Activated naive CD4-positive, alpha-beta T cell treated with anti-CD3 and anti-CD28 coated beads, Interleukin-2, amount 50 U/mL, for 24 hours (primary cell): ENCODE results near the gene PPHLN1.
"Not testable (repeated sequence)": the region's sequence is repeated elsewhere in the genome, so short reads cannot be mapped to it uniquely, and the experiment has no call there.

Experiments
- H3K27ac Mint-ChIP-seq: one replicate; pipeline ENCODE4 v1.8.0; 2021; ENCODE audit warnings: mild to moderate bottlenecking, mixed read lengths
- H3K27me3 Mint-ChIP-seq: one replicate; pipeline ENCODE4 v1.8.0; 2021; ENCODE audit warnings: mixed read lengths
- H3K36me3 Mint-ChIP-seq: one replicate; pipeline ENCODE4 v1.8.0; 2021; ENCODE audit warnings: mixed read lengths
- H3K4me1 Mint-ChIP-seq: one replicate; pipeline ENCODE4 v1.8.0; 2021; ENCODE audit warnings: mixed read lengths
- H3K4me3 Mint-ChIP-seq: one replicate; pipeline ENCODE4 v1.8.0; 2021; ENCODE audit warnings: mild to moderate bottlenecking, mixed read lengths
- H3K9me3 Mint-ChIP-seq: one replicate; pipeline ENCODE4 v1.8.0; 2021; ENCODE audit warnings: mixed read lengths

Gene PPHLN1

DNA sequence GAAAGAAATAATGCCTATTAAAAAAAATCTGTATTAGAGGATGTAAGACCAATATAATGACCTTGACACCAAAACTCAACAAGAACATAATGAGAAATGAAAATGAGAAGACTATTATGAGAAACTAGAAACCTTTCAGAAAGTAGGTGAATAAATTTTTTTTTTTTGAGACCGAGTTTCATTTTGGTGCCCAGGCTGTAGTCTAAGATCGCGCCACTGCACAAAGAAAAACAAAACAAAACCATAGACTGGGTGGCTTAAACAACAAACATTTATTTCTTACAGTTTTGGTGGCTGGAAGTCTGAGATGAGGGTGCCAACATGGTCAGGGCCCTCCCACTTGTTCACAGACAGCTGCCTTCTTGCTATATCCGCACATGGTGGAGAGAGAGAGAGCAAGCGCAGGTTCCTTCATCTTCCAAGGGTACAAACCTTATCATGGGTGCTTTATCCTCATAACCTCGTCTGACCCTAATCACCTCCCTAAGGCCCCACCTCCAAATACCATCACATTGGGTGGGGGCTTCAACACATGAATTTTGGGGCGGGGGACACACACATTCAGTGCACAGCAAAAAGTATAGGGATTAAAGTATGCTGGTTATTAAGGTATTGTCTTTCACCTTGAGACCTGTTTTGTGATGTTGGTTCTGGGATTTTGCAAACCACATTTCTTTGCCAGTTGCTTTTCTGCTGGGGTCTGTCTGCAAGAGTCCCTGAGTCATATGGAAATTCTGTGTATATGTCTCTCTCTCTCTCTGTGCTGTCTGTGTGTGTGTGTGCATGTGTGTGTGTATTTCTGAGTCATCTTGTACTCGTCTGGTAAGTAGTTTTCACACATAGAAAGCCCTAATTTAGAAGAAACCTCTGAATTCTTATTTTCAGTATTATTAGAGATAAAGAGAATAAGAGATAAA is 26.3 kb upstream of the PPHLN1 start:
- no peaks in the 10 kb centered on the region for H3K27me3 Mint-ChIP-seq
- H3K4me1 Mint-ChIP-seq: peaks cover 19% of the 10 kb centered on the region
- no peaks in the 10 kb centered on the region for H3K36me3 Mint-ChIP-seq
- no peaks in the 10 kb centered on the region for H3K9me3 Mint-ChIP-seq
- H3K4me3 Mint-ChIP-seq: peak overlapping the region; percentile 64
- H3K27ac Mint-ChIP-seq: peak overlapping the region; percentile 73

DNA sequence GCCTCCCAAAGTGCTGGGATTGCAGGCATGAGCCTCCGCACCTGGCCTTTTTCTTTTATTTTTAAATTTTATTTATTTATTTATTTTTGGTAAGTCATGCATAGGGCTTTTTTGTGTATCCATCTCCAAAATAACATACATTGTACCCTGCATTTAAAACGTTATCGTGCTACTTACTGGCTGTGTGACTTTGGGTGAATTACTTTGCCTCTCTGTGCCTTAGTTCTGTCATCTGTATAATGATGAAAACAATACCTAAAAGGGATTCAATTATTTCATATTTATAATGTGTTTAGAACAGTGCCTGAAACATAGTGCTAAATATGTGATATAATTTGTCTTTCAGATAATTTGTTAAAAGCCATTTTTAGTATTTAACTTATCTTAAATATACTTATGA is 19.7 kb upstream of the PPHLN1 start:
- no peak overlapping the region for H3K27ac Mint-ChIP-seq
- no peaks in the 10 kb centered on the region for H3K9me3 Mint-ChIP-seq
- H3K27me3 Mint-ChIP-seq: no peaks in the 10 kb centered on the region
- H3K36me3 Mint-ChIP-seq: no peaks in the 10 kb centered on the region
- no peaks in the 10 kb centered on the region for H3K4me1 Mint-ChIP-seq
- no peak overlapping the region for H3K4me3 Mint-ChIP-seq

DNA sequence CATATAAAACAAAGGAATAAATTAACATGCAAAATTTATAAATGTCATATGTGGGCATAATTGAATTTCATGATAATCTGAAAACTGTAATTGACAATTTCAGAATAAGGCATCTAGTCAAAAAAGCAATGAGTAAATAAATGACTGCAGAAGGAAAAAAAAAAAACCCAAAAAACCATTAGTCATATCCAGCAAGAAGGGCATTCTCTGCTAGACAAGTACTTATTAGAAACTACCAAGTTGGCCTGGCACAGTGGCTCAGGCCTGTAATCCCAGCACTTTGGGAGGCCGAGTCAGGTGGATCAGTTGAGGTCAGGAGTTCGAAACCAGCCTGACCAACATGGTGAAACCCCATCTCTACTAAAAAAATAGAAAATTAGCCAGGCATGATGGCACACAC is 17.6 kb upstream of the PPHLN1 start:
- H3K4me3 Mint-ChIP-seq: no peak overlapping the region
- no peaks in the 10 kb centered on the region for H3K9me3 Mint-ChIP-seq
- H3K36me3 Mint-ChIP-seq: no peaks in the 10 kb centered on the region
- no peaks in the 10 kb centered on the region for H3K27me3 Mint-ChIP-seq
- no peak overlapping the region for H3K27ac Mint-ChIP-seq
- no peaks in the 10 kb centered on the region for H3K4me1 Mint-ChIP-seq

DNA sequence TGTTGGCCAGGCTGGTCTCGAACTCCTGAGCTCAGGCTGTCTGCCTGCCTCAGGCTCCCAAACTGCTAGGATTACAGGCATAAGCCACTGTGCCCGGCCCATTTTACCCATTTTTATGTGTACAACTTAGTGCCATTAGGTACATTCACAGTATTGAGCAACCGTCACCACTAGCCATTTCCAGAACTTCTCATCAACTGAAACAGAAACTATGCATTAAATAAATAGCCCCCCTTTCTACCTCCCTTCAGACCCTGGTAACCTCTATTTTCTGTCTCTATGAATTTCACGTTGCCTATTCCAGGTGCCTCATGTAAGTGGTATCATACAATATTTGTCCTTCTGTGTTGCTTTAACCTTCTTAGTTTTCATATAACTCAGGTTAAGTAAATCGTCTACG is 16.0 kb upstream of the PPHLN1 start:
- Mint-ChIP-seq H3K4me1 (no peaks in the 10 kb centered on the region), H3K27ac (no peak overlapping the region), H3K36me3 (peaks cover 3% of the 10 kb centered on the region), H3K4me3 (no peak overlapping the region), H3K27me3 (no peaks in the 10 kb centered on the region), H3K9me3 (no peaks in the 10 kb centered on the region)

DNA sequence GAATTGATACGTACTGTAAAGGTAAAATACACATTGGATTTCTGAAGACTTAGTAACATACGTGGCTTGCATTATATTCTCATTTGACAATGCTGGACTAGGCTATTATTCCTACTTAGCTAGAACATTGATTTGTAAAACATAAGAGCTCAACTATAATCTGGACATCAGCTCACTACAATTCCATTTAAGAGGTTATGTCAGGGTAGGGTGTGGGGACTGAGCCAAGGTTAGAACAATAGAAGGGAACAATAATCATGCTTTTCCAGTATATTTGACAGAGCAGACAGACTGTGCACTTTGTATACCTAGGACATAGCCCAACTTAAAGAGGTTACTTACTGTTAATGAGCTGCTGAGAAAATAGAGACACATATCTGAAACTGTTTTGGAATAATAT is 10.9 kb upstream of the PPHLN1 start:
- Mint-ChIP-seq H3K27me3 (no peaks in the 10 kb centered on the region), H3K4me1 (no peaks in the 10 kb centered on the region), H3K9me3 (no peaks in the 10 kb centered on the region), H3K27ac (no peak overlapping the region), H3K36me3 (peaks cover 10% of the 10 kb centered on the region), H3K4me3 (no peak overlapping the region)

DNA sequence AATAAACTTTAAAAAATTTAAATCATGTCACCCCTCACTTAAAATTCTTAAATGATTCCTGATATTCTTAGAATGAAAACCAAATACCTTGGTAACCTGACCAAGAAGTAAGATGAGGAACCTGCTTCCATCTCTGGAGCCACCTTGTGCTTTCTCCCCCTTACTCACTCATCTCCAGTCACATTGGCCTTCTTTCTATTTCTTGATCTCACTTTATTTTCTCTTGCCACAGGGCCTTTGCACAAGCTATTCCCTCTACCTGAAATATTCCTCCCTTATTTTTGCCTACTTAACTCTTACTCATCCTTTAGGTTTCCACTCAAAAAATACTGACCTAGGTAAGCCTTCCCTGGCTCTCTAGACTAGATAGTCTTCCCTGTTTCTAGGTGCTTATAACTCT is 5.2 kb upstream of the PPHLN1 start:
- Mint-ChIP-seq H3K27ac (no peak overlapping the region), H3K4me3 (no peak overlapping the region), H3K36me3 (peaks cover 14% of the 10 kb centered on the region), H3K27me3 (no peaks in the 10 kb centered on the region), H3K4me1 (peaks cover 13% of the 10 kb centered on the region), H3K9me3 (no peaks in the 10 kb centered on the region)

DNA sequence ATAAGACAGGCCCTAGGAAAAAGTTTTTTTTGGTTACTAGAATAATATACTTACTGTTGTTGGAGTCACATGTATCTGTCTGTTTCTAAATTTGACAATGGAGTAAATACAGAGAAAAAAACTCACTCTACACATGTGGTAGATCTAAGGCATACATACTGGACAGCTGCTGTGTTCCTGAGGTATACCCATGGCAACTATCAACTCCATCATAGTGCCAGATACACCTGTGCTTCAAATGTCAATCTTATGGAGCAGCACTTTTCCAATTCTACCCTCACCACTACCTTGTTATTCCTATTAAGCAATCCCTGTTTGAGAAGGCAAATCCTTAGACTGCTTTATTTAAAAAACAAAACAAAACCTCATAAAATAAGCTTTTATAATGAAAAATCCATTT is 3.4 kb upstream of the PPHLN1 start:
- peaks cover 23% of the 10 kb centered on the region for H3K4me1 Mint-ChIP-seq
- no peak overlapping the region for H3K4me3 Mint-ChIP-seq
- H3K9me3 Mint-ChIP-seq: no peaks in the 10 kb centered on the region
- H3K27me3 Mint-ChIP-seq: no peaks in the 10 kb centered on the region
- peaks cover 13% of the 10 kb centered on the region for H3K36me3 Mint-ChIP-seq
- no peak overlapping the region for H3K27ac Mint-ChIP-seq

DNA sequence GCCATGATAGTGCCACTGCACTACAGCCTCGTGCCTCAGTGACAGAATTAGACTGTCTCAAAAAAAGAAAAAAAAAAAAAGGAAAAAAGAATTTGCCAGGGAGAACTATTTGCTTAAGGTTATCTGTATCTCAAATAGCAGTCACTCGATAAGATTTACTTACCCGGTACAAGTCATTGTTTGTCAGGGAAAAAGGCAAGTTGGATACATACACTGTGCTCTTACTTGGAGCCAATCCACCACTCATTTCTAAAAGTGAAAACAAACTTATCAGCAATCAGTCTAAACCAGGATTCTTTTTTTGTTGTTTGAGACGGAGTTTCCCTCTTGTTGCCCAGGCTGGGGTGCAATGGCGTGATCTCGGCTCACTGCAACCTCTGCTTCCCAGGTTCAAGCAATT is 2.1 kb upstream of the PPHLN1 start:
- no peaks in the 10 kb centered on the region for H3K9me3 Mint-ChIP-seq
- no peaks in the 10 kb centered on the region for H3K27me3 Mint-ChIP-seq
- no peak overlapping the region for H3K4me3 Mint-ChIP-seq
- H3K27ac Mint-ChIP-seq: no peak overlapping the region
- peaks cover 13% of the 10 kb centered on the region for H3K36me3 Mint-ChIP-seq
- peaks cover 36% of the 10 kb centered on the region for H3K4me1 Mint-ChIP-seq

DNA sequence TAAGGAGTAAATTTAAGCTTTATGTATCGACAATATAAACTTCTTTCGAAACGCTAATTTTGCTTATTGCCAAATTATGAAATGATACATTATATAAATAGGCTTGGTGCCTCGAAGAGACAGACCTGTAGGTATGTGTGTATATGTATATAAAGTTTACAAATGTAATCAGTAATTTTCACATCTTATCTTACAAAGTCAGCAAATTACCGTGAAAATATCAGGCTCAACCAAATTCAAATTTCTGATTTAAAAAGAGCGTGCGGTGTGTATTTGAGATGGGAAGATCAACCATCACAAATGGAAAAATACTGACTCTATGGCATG is 678 bp upstream of the PPHLN1 start:
- H3K27me3 Mint-ChIP-seq: no peaks in the 10 kb centered on the region
- H3K9me3 Mint-ChIP-seq: no peaks in the 10 kb centered on the region
- H3K27ac Mint-ChIP-seq: peak overlapping the region; percentile 98
- peaks cover 46% of the 10 kb centered on the region for H3K4me1 Mint-ChIP-seq
- H3K36me3 Mint-ChIP-seq: peaks cover 9% of the 10 kb centered on the region
- peak overlapping the region; percentile 96 for H3K4me3 Mint-ChIP-seq

DNA sequence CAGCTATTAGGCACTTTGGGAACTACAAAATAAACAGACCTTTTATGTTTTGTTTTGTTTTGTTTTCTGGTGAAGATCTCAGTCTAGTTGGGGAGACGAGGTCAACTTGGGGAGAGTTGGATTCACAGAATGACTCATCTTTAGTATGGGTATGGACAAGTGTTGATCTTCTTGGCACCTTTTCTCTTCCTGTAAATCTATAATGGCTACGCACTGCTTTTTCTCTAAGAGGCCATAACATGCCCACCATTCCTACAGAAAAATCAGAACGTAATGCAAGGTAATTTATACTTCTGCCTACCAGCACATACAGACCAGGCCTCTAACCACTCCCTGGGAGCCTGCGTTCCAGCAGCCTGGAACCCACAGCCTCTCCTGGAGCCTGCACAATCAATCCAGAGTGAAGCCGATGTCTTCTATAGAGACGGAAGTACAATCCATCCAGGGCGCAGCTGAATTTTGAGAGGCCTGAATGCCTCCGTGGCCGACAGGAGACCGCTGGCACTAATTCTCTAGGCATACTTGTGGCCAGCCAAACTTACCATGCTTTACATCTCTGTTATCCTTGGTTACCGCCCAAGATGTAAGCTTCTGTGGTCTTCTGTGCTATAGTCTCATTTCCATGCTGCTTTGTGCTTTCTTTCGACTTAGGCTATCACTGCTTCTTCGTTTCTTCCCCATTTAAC is 717 bp downstream of the PPHLN1 start:
- no peaks in the 10 kb centered on the region for H3K9me3 Mint-ChIP-seq
- H3K4me1 Mint-ChIP-seq: peaks cover 60% of the 10 kb centered on the region
- peaks cover 1% of the 10 kb centered on the region for H3K36me3 Mint-ChIP-seq
- no peaks in the 10 kb centered on the region for H3K27me3 Mint-ChIP-seq
- H3K27ac Mint-ChIP-seq: peak overlapping the region; percentile 98
- H3K4me3 Mint-ChIP-seq: peak overlapping the region; percentile 96

DNA sequence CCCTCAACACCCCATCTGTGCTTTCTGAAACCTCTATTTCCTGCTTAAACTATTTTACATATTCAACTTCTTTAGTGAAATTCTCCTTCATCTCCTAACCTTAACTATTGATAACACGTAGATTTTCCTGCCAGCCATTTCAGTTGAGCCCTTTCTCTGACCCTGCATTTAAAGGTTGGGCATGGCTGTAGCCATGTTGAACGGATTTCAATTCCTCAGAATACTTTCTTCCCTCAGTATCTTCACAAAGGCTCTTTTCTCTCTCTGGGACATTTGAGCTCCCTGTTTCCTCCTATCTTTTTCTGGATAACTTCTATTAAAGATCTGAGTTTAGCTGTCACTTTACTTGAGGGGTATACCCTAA is 1.2 kb downstream of the PPHLN1 start:
- Mint-ChIP-seq H3K4me3 (peak overlapping the region; percentile 96), H3K9me3 (no peaks in the 10 kb centered on the region), H3K27ac (peak overlapping the region; percentile 98), H3K36me3 (no peaks in the 10 kb centered on the region), H3K4me1 (peaks cover 66% of the 10 kb centered on the region), H3K27me3 (no peaks in the 10 kb centered on the region)

DNA sequence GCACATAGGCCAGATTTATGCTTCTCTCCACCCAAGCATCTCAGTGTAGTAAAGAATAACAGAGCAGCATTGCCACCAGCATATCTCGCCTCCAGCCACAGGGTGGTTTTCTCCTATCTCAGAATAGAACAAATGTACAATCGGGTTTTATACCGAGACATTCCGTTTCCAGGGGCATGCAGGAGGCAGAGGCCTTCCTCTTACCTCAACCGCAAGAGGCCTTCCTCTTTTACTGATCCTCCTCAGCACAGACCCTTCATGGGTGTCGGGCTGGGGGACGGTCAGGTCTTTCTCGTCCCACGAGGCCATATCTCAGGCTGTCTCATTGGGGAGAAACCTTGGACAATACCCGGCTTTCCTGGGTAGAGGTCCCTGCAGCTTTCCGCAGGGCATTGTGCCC is 4.1 kb downstream of the PPHLN1 start:
- H3K4me1 Mint-ChIP-seq: peaks cover 81% of the 10 kb centered on the region
- H3K4me3 Mint-ChIP-seq: peak overlapping the region; percentile 0
- H3K36me3 Mint-ChIP-seq, H3K9me3 Mint-ChIP-seq, H3K27me3 Mint-ChIP-seq: not testable (repeated sequence)
- H3K27ac Mint-ChIP-seq: peak overlapping the region; percentile 15

DNA sequence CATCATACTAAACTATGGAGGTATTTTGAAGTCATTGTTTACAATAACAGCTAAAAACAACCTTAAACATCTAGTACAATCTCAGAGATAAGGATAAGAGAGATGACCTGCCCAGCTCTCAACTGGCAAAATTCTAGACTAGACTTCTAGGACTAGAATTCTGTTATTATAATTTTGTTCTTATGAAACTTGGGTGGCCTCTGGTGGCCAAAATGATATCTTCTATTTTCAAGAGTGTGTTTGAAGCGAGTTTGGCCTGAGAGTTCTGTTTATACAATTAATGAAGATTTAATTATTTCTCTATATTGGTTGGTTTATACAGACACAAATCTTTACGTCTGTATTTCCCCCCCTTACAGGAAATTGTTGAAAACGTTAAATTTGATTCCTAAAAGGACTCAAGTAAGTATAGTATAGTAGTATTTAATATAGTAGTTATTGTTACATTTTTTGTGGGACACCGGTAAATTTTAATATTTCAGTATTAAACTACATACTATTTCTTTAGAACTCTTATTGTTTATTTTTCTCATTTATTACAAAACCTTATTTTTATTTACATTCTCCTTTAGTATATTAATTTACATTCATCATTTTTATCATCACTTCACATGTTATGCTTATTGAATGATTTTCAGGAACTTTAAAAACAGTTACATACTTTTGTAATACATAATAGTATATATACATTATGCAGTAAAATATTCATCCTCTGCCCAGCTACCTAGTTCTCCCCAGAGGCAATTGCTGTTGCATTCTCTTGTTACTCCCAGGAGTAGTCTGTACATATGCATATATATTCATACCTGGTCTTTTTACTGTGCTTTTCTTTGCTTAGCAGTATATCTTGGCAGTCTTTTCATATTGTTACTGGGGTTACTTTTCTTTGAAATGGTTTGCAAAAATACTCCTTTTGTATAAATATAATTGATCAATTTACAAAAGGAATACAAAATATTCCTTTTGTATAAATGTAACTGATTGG is 6.6 kb downstream of the PPHLN1 start:
- H3K36me3 Mint-ChIP-seq: no peaks in the 10 kb centered on the region
- H3K27me3 Mint-ChIP-seq: no peaks in the 10 kb centered on the region
- H3K4me1 Mint-ChIP-seq: peaks cover 73% of the 10 kb centered on the region
- no peaks in the 10 kb centered on the region for H3K9me3 Mint-ChIP-seq
- H3K27ac Mint-ChIP-seq: no peak overlapping the region
- no peak overlapping the region for H3K4me3 Mint-ChIP-seq

DNA sequence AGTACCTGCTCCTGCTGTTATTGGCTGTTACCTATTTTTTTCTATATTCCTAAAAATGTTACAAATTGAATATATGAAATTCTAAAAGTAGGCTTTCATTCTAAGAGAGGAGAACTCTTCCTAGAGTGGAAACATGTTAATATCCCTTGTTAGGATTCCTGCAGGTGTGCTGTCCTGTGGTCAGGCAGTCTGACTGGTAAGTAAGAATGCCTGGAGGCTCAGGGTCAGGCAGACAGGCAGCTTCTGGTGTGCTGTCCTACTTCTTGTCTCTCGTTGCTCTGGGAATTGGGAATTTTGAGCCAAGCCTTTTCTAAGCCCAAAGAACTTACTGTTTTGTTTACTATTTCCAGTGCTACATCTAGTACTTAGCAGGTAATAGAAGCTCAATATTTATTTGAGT is 10.3 kb downstream of the PPHLN1 start:
- Mint-ChIP-seq H3K9me3 (no peaks in the 10 kb centered on the region), H3K27ac (no peak overlapping the region), H3K36me3 (peaks cover 3% of the 10 kb centered on the region), H3K4me3 (no peak overlapping the region), H3K4me1 (peaks cover 60% of the 10 kb centered on the region), H3K27me3 (no peaks in the 10 kb centered on the region)

DNA sequence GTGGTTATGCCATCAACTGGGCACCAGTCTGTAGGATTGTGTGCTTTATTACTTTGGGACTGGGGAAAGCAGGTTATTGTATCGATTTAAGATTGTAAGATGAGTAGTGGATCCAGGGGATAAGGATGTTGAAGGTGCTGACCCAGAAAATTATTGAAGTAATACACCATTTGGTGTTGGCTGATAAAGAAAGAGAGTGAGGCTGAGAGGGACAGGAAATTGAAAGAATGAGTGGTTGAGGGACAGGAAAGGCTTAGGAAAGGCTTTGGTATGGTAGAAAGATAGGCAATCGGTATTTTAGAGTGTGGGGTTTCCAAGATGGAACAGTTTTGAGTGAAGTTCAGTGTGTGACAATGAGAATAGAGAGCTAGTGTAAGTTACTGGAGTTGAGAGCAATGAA is 12.3 kb downstream of the PPHLN1 start:
- Mint-ChIP-seq H3K27me3 (no peaks in the 10 kb centered on the region), H3K36me3 (peaks cover 5% of the 10 kb centered on the region), H3K4me1 (peaks cover 55% of the 10 kb centered on the region), H3K27ac (no peak overlapping the region), H3K9me3 (no peaks in the 10 kb centered on the region), H3K4me3 (no peak overlapping the region)

DNA sequence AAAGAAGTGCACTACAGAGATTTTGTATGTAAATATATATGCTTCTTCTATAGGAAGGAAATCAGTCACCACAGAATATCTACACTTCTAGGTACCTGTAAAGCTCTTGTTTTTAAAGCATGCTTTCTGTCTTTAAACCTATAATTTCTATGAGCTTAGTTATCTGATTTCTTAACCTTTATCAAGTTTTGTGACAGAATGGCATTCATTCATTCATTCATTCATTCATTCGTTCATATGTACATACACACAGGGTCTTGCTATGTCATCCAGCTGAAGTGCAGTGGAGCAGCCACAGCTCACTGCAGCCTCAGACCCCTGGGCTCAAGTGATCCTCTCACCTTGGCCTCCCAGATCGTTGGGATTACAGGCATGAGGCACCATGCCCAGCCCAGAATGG is 16.1 kb downstream of the PPHLN1 start:
- H3K36me3 Mint-ChIP-seq: peaks cover 7% of the 10 kb centered on the region
- H3K27ac Mint-ChIP-seq: no peak overlapping the region
- no peaks in the 10 kb centered on the region for H3K9me3 Mint-ChIP-seq
- no peaks in the 10 kb centered on the region for H3K27me3 Mint-ChIP-seq
- H3K4me3 Mint-ChIP-seq: no peak overlapping the region
- H3K4me1 Mint-ChIP-seq: peaks cover 59% of the 10 kb centered on the region
